ENCODE data around the gene PHF21A.

GRCh38 chr11:45949992-45950407 lies 171.3 kb downstream of the PHF21A start:
- TF ChIP-seq, protein P1, sequence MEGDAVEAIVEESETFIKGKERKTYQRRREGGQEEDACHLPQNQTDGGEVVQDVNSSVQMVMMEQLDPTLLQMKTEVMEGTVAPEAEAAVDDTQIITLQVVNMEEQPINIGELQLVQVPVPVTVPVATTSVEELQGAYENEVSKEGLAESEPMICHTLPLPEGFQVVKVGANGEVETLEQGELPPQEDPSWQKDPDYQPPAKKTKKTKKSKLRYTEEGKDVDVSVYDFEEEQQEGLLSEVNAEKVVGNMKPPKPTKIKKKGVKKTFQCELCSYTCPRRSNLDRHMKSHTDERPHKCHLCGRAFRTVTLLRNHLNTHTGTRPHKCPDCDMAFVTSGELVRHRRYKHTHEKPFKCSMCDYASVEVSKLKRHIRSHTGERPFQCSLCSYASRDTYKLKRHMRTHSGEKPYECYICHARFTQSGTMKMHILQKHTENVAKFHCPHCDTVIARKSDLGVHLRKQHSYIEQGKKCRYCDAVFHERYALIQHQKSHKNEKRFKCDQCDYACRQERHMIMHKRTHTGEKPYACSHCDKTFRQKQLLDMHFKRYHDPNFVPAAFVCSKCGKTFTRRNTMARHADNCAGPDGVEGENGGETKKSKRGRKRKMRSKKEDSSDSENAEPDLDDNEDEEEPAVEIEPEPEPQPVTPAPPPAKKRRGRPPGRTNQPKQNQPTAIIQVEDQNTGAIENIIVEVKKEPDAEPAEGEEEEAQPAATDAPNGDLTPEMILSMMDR (IDR thresholded peaks at IDR 0.05; ENCODE audit: low read depth, low read length, missing input control) = no peak
- TF ChIP-seq RAD21 (IDR thresholded peaks at IDR 0.05) = no peak
